GM12873 (cell line): ENCODE measurements around the gene FABP7.

Experiments used
- TF ChIP-seq, protein P1 (sequence below): IDR thresholded peaks from 2 replicates; pipeline ENCODE4 v1.5.1; 2012; ENCODE audit warnings: low read depth, mild to moderate bottlenecking, moderate library complexity, low read length, control low read depth; ENCODE audit not compliant: insufficient read depth; ENCODE audit errors: missing control alignments

FABP7 gene

DNA sequence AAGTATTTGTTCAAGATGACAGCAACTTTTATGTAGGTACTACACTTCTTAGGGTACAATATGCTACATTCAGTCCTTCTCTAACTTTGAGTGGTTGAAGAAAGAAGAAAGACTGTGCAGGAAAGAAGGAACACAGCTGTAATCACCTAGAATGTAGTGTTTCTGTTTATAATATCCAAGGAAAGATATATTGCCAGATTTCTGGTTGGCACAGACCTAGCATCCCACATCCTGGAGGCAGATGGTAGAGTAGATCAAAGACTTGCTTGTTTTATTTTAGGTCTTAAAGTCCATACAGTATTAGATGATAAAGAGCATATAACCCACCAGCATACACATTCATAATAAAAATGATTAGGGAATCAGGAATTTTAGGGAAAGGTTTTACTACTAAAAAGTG lies 13.3 kb upstream of the FABP7 start:
- TF ChIP-seq, protein P1, sequence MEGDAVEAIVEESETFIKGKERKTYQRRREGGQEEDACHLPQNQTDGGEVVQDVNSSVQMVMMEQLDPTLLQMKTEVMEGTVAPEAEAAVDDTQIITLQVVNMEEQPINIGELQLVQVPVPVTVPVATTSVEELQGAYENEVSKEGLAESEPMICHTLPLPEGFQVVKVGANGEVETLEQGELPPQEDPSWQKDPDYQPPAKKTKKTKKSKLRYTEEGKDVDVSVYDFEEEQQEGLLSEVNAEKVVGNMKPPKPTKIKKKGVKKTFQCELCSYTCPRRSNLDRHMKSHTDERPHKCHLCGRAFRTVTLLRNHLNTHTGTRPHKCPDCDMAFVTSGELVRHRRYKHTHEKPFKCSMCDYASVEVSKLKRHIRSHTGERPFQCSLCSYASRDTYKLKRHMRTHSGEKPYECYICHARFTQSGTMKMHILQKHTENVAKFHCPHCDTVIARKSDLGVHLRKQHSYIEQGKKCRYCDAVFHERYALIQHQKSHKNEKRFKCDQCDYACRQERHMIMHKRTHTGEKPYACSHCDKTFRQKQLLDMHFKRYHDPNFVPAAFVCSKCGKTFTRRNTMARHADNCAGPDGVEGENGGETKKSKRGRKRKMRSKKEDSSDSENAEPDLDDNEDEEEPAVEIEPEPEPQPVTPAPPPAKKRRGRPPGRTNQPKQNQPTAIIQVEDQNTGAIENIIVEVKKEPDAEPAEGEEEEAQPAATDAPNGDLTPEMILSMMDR, result no peak

DNA sequence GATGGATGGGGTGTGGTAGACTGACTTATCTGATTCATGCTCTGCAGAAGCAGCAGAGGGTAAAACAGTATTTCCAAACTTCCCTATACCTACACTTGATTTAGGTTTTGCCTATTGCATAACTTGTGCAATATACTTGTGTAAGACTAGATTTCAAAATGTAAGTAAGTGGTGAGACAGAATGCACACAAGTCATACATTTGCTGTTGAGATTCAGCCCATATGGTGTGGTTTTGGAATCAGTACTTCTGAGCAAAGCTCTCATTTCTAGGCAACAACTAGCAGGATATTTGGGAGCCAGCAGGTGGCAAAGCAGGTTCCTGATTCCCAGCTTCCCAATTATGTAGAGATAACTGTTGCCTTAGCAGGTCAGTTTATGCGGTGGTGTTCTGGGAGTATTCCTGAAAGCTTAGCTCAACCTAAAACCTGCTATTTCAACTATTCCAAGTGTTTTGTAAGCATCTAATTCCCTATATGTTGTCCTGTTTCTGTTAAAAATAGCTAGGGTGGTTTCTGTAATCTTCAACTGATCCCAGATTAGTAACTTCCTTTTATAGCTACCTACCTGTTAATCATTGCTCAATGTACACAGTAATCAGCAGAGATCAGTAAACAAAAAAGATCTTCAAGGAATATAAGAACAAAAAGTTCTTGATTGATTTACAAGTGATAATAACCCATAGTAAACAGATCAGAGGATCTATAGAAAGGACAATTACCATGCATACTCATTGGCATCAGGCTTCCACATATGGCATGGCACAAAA lies 8.5 kb upstream of the FABP7 start:
- TF ChIP-seq, protein P1, result no peak

DNA sequence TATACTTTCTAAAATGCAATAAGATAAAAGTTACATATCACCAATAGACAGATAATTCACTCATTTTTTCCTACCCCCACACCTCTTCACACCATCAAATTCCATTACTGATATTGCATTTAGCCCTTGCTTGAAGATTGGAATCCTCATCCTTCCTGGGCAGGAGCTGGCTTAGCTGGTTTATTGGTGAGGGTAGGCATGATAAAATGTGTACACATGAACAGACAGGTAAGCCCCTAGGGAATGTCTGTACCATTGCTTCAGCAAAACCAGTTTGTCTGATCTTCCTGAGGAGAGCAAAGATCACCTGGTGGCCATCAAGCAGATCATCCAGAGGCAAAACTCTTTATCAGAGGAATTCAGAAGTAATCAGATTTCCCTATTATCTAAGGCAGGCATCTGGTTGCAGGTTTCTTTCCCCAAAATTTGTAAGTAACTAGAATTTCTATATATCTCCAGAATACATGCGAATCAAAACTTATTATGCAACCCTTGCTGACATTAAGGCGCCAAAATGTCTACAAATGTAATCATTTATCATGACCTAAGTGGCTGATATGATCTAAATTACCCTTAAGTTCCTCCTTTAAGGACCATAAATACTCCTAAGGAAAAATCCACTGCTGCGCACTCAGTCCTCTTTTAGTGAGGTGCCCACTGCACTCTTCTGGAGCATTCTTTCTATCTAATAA lies 6.6 kb upstream of the FABP7 start:
- TF ChIP-seq, protein P1, result no peak

DNA sequence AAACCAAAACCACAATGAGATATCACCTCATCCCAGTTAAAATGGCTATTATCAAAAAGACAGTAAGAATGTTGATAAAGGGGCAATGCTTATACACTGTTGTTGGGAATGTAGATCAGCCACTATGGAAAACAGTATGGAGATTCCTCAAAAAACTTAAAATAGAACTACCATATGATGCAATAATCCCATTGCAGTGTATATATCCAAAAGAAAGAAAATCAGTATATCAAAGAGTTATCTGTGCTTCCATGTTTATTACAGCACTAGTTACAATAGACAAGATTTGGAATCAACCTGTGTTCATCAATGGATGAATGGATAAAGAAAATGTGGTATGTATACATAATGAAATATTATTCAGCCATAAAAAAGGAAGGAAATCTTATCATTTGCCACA lies 3.5 kb upstream of the FABP7 start:
- TF ChIP-seq, protein P1, result no peak

DNA sequence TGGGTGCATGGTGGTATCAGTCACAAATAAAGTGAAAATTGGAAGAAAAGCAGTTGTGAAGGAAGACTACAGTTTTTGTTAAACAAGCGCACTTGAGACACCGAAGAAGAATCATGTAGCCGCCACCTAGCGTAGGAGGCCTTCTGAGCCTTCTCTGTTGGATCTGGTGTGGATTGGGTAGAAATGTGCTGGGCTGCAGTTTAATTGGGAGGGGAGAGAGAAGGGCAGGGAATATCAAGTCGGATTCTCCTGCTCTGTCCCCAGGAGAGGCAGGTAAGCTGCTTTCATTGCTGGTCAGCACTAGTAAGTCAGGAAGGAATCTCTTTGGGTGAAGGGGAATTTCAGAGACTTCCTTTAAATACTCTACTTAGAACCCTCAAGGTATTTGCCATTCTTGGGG lies 1.2 kb upstream of the FABP7 start:
- TF ChIP-seq, protein P1, result no peak

DNA sequence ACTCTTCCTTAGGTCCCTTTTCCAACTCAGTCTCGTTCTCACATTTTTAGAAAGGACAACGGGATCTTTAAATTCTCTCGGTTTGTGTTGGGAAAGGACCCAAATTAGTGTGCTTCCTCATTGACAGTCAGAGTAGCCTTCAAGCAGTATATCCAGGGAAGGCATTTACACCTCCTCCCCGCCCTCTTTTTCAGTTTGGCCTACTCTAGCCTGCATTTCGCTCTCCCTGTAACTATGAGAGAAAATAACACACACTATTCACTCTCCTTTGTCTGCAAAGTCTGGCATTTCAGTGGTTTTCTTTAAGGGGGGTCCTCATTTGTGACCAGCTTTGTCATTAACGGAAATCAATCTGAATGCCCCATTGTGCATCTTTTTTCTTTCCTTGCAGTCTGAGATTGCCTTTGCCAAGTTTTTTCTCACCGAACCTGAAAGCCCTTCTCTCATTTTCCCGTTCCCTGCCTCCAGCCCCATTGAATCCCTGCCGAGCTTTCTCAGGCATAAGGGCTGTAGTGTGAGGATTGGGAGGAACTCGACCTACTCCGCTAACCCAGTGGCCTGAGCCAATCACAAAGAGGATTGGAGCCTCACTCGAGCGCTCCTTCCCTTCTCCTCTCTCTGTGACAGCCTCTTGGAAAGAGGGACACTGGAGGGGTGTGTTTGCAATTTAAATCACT lies 393 bp upstream of the FABP7 start:
- TF ChIP-seq, protein P1, result no peak

DNA sequence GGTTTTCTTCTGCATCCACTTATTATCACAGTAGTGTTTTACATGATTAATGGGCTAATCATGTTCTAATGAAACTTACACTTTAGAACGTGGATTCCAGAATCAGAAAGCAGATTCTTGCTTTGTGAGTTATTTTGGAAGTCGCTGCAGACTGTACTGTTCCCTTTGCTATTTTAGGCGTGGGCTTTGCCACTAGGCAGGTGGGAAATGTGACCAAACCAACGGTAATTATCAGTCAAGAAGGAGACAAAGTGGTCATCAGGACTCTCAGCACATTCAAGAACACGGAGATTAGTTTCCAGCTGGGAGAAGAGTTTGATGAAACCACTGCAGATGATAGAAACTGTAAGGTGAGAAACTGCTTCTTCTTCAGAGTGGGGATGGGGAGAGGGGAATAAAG lies 598 bp downstream of the FABP7 start:
- TF ChIP-seq, protein P1, result no peak
